GM10248 (cell line): ENCODE measurements around the gene FAM170B.
A peak's percentile ranks its signal among the peaks of the same experiment; 100 is the strongest.

Experiments
- CTCF ChIA-PET: fragments of 300-600 bp; sonication (Branson Sonifier 250); formaldehyde crosslinking; extraction: SDS; loops from one replicate; lab custom pipeline; 2021; ENCODE audit warnings: antibody characterized with exemption; lab: Yijun Ruan, JAX
- POLR2A ChIA-PET: fragments of 350-650 bp; sonication (Branson Sonifier 250); formaldehyde crosslinking; extraction: SDS; loops from one replicate; lab custom pipeline; 2020; ENCODE audit warnings: antibody characterized with exemption; lab: Yijun Ruan, JAX
- DNase-seq: peaks from one replicate; pipeline ENCODE4 v3.0.0; 2012; ENCODE audit errors: extremely low spot score
- CTCF ChIP-seq: IDR thresholded peaks from 2 replicates; pipeline ENCODE4 v1.5.1; 2012; ENCODE audit warnings: mild to moderate bottlenecking, low read depth; ENCODE audit errors: extremely low read depth, missing control alignments, control extremely low read depth

The FAM170B gene

GRCh38 chr10:49115015-49115795 lies 18.6 kb downstream of the FAM170B start, which contains the start of gene VSTM4:
VSTM4 (minus strand) TSS chr10:49115522; CDS start chr10:49115485, 37 bp downstream.
- ChIA-PET CTCF (no interaction called here), POLR2A (no interaction called here)
- peak; percentile 55 for DNase-seq
- TF ChIP-seq CTCF = no peak

- ChIA-PET CTCF (no interaction called here), POLR2A (no interaction called here)
- no peak for TF ChIP-seq CTCF
- DNase-seq = no peak
Observed at GRCh38 chr10:49114718-49115014, 19.2 kb downstream of the FAM170B start.

GRCh38 chr10:49113741-49114141 lies 20.1 kb downstream of the FAM170B start:
- ChIA-PET POLR2A (no interaction called here), CTCF (interaction anchor here (1.3 to 2.0 kb wide), 3 partner anchors 8 to 32 kb away, joined by 3 to 4 read pairs (median 3); no protein-coding TSS in a partner anchor)
- no peak for TF ChIP-seq CTCF
- no peak for DNase-seq

- ChIA-PET POLR2A (no interaction called here), CTCF (interaction anchor here (0.9 to 2.0 kb wide), 5 partner anchors 9 to 456 kb away, joined by 3 to 4 read pairs (median 3); no protein-coding TSS in a partner anchor)
- TF ChIP-seq CTCF = no peak
- DNase-seq = no peak
Observed at GRCh38 chr10:49112851-49113250, 21.0 kb downstream of the FAM170B start.

- no peak for DNase-seq
- ChIA-PET CTCF (interaction anchor here (1.3 to 2.0 kb wide), 2 partner anchors 23 to 27 kb away, joined by 3 to 4 read pairs; no protein-coding TSS in a partner anchor), POLR2A (no interaction called here)
- TF ChIP-seq CTCF = no peak
Observed at GRCh38 chr10:49112098-49112497, 21.7 kb downstream of the FAM170B start.

GRCh38 chr10:49111320-49111698 lies 22.5 kb downstream of the FAM170B start:
- POLR2A ChIA-PET = no interaction called here
- CTCF ChIA-PET = no interaction called here
- DNase-seq = no peak
- no peak for TF ChIP-seq CTCF
